NCI-H82 (cell line): ENCODE measurements around the gene LHFPL6.

Experiments
- DNase-seq: peaks from one replicate; lab custom pipeline; 2025; lab: John Stamatoyannopoulos, UW

The LHFPL6 gene

GRCh38 chr13:39590466-39591036, 12.4 kb downstream of the LHFPL6 start:
- no peak for DNase-seq

GRCh38 chr13:39588384-39588783, 14.6 kb downstream of the LHFPL6 start:
- DNase-seq: no peak

- DNase-seq: no peak
Measured at GRCh38 chr13:39587939-39588338, 15.1 kb downstream of the LHFPL6 start.

GRCh38 chr13:39586958-39587605, 15.9 kb downstream of the LHFPL6 start:
- no peak for DNase-seq

- no peak for DNase-seq
Measured at GRCh38 chr13:39586151-39586550, 16.8 kb downstream of the LHFPL6 start.

GRCh38 chr13:39585219-39585618, 17.8 kb downstream of the LHFPL6 start:
- no peak for DNase-seq

GRCh38 chr13:39580881-39581575, 22.0 kb downstream of the LHFPL6 start:
- no peak for DNase-seq

- DNase-seq: no peak
Measured at GRCh38 chr13:39578821-39579291, 24.1 kb downstream of the LHFPL6 start.

GRCh38 chr13:39577838-39578491, 25.0 kb downstream of the LHFPL6 start:
- peak; percentile 53 for DNase-seq

GRCh38 chr13:39577203-39577602, 25.8 kb downstream of the LHFPL6 start:
- peak; percentile 39 for DNase-seq

GRCh38 chr13:39575641-39576238, 27.3 kb downstream of the LHFPL6 start:
- DNase-seq: no peak

GRCh38 chr13:39571502-39572092, 31.4 kb downstream of the LHFPL6 start:
- DNase-seq: no peak

- DNase-seq: no peak
Measured at GRCh38 chr13:39567569-39567968, 35.4 kb downstream of the LHFPL6 start.

- no peak for DNase-seq
Measured at GRCh38 chr13:39566216-39566869, 36.6 kb downstream of the LHFPL6 start.

- DNase-seq: no peak
Measured at GRCh38 chr13:39565036-39565949, 37.7 kb downstream of the LHFPL6 start.

GRCh38 chr13:39563470-39563735, 39.6 kb downstream of the LHFPL6 start:
- no peak for DNase-seq

- DNase-seq: no peak
Measured at GRCh38 chr13:39561971-39562370, 41.0 kb downstream of the LHFPL6 start.

- DNase-seq: no peak
Measured at GRCh38 chr13:39559847-39560246, 43.1 kb downstream of the LHFPL6 start.

GRCh38 chr13:39557285-39557955, 45.6 kb downstream of the LHFPL6 start:
- peak; percentile 25 for DNase-seq

- no peak for DNase-seq
Measured at GRCh38 chr13:39556866-39557265, 46.1 kb downstream of the LHFPL6 start.
